ENCODE results near the gene SPRY1.

The SPRY1 gene

GRCh38 chr4:123379392-123379791 is 17.2 kb upstream of the SPRY1 start:
- no peak for DNase-seq (ENCODE audit: low spot score)

DNA sequence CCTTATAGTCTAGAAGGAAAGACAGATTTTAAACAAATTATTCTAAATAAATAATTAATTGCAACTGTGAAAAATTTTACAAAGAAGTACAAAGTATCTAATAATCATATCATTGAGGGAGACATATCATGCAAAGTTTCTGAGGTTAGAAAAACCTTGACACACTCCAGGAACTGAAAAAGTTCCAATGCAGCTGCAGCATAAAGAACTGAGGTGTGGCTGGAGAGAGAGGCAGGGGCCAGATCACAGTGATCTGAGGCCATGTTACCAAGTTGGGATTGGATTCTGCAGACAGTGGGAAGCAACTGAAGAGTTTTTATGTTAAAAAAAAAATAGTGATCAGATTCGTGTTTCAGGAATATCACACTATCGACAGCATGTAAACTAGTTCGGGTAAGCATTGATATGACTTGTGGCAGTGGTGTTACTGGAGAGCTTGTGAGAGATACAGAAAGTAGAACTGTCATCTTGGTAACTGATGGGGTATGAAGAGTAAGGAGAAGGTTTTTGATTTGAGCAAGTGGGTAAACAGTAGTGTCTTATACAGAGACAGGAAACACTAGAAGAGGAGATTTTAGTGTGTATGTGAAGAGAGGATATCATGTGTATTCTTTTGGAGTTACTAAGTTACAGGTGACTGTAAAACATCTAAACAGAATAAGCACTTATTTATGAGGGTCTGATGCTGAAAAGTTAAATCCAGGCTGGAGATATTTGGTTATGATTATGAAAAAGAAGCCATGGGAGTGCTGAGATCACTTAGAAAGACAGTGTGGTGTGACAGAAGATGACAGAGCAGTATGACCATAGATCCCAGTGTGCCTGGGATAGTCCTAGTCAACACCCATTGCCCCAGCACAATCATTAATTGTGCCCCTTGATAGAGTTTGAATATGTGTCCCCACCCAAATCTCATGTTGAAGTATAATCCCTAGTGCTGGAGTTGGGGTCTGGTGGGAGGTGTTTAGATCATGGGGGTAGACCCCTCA is 15.6 kb upstream of the SPRY1 start:
- DNase-seq (ENCODE audit: low spot score), result no peak

GRCh38 chr4:123381996-123382395 is 14.6 kb upstream of the SPRY1 start:
- DNase-seq (ENCODE audit: low spot score), result no peak

GRCh38 chr4:123383566-123383965 is 13.0 kb upstream of the SPRY1 start:
- DNase-seq (ENCODE audit: low spot score), result no peak

DNA sequence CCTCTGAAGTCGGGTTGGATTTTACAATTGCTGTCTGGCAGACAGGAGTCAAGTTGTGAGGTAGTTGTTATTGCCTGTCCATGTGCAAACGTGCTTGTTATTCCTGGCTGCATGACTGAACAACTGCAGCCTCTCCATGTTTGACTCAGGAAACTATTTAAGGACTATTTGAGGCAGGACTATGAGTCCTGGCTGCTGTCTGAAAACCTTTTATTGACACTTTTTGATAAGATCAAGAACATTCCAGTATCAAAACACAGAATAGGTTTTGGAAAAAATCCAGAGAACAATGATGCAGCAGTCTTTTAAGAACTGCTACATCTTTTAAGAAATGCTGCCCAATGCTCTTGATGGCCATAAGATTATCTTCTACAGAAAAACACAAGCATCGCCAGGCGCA is 10.0 kb upstream of the SPRY1 start:
- no peak for DNase-seq (ENCODE audit: low spot score)

- no peak for DNase-seq (ENCODE audit: low spot score)
These were observed 5.6 kb upstream of the SPRY1 start for GRCh38 chr4:123390846-123391456.

DNA sequence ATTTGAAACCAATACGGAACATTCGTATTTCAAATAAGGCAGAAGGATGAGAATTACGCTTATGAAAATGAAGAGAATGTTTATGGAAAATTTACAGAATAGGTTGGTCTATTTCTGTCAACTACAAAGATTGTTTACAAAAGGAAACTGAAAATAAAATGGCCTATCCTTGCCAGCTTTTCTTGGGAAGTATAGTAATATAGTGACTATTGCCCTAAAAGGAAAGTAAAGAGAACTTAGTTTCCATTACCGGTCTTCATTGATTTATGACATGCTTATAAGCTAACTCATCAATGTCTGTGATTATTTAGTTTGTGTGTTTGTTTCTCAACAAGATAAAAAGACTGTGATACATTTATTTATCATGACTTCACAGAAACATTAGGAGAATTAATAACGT is 2.9 kb upstream of the SPRY1 start:
- no peak for DNase-seq (ENCODE audit: low spot score)

- DNase-seq (ENCODE audit: low spot score), result peak; percentile 51
These were observed 810 bp downstream of the SPRY1 start for GRCh38 chr4:123397144-123398065.

GRCh38 chr4:123398066-123398852 is 1.7 kb downstream of the SPRY1 start:
- DNase-seq (ENCODE audit: low spot score), result peak; percentile 77

- peak; percentile 21 for DNase-seq (ENCODE audit: low spot score)
These were observed 2.4 kb downstream of the SPRY1 start for GRCh38 chr4:123398853-123399626.

DNA sequence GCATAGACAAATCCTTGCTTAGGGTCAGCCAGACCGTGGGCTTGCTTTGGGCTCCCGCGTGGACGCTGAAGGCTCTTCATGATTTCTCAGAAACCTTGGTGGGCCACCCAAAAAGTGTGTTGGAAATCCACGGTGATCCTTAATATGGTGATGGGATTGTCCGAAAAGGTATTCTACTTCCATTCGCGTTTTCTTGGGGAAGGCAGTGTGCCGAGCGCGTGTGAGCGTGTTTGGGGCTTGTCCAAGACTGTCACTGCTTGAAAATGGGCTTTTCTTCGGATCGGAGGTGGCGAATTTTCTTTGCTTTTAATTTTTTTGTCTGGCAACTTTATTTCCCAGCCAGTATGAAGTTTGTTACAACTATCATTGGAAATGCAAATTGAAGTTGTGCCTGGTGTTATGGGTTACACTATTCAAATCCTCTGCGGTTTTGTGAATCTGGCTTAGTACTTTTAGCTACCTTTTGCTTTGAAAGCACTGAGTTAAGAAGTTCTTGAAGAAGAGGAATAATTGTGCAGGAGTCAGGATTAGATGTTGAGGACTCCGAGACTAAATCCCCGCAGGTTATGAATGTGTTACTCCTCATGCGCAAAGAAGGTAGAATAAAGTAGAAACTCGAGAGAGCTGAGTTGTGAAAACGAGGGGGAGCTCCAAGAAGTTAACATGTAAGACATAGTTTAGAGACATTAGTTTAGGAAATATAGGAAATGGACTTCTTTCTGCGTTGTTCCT is 3.2 kb downstream of the SPRY1 start:
- no peak for DNase-seq (ENCODE audit: low spot score)

DNA sequence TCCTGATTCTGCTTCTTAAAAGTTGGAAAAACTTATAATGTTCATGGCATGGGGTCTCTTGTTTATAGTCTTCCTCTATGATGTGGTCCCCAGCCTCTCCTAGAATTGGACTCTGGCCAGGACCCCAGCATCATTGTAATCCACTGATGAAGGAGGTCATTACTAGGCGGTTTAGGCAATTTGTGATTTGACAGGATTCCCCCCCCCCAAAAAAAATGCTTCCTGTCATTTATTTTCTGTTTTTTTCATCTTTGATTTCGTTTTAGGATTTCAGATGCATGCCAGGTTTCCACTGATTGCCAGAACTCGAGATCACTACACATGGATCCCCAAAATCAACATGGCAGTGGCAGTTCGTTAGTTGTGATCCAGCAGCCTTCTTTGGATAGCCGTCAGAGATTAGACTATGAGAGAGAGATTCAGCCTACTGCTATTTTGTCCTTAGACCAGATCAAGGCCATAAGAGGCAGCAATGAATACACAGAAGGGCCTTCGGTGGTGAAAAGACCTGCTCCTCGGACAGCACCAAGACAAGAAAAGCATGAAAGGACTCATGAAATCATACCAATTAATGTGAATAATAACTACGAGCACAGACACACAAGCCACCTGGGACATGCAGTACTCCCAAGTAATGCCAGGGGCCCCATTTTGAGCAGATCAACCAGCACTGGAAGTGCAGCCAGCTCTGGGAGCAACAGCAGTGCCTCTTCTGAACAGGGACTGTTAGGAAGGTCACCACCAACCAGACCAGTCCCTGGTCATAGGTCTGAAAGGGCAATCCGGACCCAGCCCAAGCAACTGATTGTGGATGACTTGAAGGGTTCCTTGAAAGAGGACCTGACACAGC is 4.9 kb downstream of the SPRY1 start:
- no peak for DNase-seq (ENCODE audit: low spot score)

- DNase-seq (ENCODE audit: low spot score), result no peak
These were observed 5.5 kb downstream of the SPRY1 start for GRCh38 chr4:123402121-123402465.

- no peak for DNase-seq (ENCODE audit: low spot score)
These were observed 6.5 kb downstream of the SPRY1 start for GRCh38 chr4:123403080-123403604.

GRCh38 chr4:123404533-123404932 is 7.9 kb downstream of the SPRY1 start:
- DNase-seq (ENCODE audit: low spot score), result no peak

DNA sequence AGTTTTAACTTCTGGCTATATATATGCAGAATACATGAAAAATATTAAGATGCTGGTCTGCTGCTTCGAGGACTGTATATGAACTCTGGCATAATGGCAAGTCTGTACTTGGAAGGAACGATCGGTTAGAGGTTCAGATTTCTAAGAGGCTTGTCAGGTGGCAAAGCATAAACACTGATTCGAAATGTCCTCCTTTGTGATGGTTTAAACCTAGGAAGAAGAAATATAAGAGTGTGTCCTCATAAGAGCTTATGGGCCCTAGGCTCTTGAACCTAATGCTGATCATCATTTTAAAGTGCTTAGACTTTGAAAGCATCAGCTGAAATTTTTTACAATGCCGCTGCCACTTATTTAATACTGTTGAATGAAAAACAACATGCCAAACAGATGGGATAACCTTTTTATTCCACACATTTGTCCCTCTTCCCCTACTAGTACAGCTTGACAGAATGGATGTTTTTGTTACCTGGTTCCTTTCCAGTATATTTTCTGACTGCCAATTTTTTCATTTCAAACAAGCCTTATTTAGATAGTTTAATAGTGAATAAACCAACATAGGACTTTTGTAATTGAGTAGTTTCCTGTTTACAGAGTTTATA is 8.8 kb downstream of the SPRY1 start:
- no peak for DNase-seq (ENCODE audit: low spot score)

- no peak for DNase-seq (ENCODE audit: low spot score)
These were observed 10.3 kb downstream of the SPRY1 start for GRCh38 chr4:123406872-123407271.

DNA sequence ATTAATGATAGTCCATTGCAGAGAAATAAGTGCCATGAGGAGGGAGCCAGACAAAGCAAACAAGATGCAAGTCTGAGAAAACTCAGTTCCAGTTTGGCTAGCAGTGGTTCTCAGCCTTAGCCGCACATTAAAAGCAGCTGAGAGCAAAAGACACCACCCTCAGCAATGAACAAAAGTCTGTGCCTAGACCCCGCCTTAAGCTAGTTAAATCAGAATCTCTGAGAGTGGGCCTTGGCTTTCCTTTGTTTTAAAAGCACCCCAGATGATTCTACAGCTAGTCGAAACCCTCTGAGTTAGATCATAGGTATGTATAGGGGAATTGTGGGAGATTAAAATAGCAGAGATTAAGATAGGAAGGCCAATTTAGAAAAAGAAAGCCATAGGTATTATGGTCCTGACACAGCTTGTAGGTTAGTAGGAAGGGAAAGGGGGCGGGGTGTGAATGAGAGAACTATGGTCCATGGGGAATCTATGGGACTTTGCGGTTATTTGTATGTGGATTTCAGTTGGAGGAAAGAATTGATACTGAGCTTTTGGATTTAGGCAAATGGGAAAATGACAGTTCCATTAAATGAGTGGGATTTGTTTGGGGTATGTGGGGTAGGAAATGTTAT is 12.0 kb downstream of the SPRY1 start:
- no peak for DNase-seq (ENCODE audit: low spot score)
